Measurements from ENCODE around the gene SLC9A3.

SLC9A3 gene

GRCh38 chr5:476814-477175 lies 47.5 kb downstream of the SLC9A3 start:
- no peak for TF ChIP-seq CTCF (IDR thresholded peaks at IDR 0.05; ENCODE audit: low read length)
- TF ChIP-seq EZH2 (IDR thresholded peaks at IDR 0.05; ENCODE audit: borderline replicate concordance, low read length) = no peak
- Histone ChIP-seq H3K4me2 (ENCODE audit: low read length) (no peak overlapping the region), H3K4me3 (ENCODE audit: low read depth, low read length, poor library complexity, severe bottlenecking) (no peak overlapping the region), H3K27me3 (ENCODE audit: insufficient read depth, low read length) (peaks cover 28% of the 10 kb centered on the region; the same call in 1 of the 2 replicates), H3K9me2 (ENCODE audit: low read depth, low read length) (no peaks in the 10 kb centered on the region), H2AFZ (ENCODE audit: low read length) (no peak overlapping the region), H3K9me3 (ENCODE audit: low read length) (no peaks in the 10 kb centered on the region), H3K4me1 (ENCODE audit: insufficient read depth, low read length, severe bottlenecking) (peaks cover 18% of the 10 kb centered on the region), H3K9ac (ENCODE audit: low read length) (no peak overlapping the region), H3F3A (ENCODE audit: insufficient read depth, low read length) (no peaks in the 10 kb centered on the region), H4K20me1 (ENCODE audit: insufficient read depth, low read length) (no peaks in the 10 kb centered on the region), H3K27ac (ENCODE audit: low read depth, low read length, poor library complexity, severe bottlenecking) (no peak overlapping the region), H3K79me2 (ENCODE audit: insufficient read depth, low read length) (0 out of 2 replicates have a peak, but pooled peaks cover 4% of the 10 kb centered on the region), H3K36me3 (ENCODE audit: insufficient read depth, low read length) (no peaks in the 10 kb centered on the region)

- Histone ChIP-seq H3K4me1 (ENCODE audit: insufficient read depth, low read length, severe bottlenecking) (peaks cover 24% of the 10 kb centered on the region), H3K4me3 (ENCODE audit: low read depth, low read length, poor library complexity, severe bottlenecking) (no peak overlapping the region), H3K79me2 (ENCODE audit: insufficient read depth, low read length) (0 out of 2 replicates have a peak, but pooled peaks cover 4% of the 10 kb centered on the region), H3K36me3 (ENCODE audit: insufficient read depth, low read length) (peaks cover 1% of the 10 kb centered on the region; the same call in 1 of the 2 replicates), H4K20me1 (ENCODE audit: insufficient read depth, low read length) (no peaks in the 10 kb centered on the region), H3K27me3 (ENCODE audit: insufficient read depth, low read length) (peaks cover 28% of the 10 kb centered on the region; the same call in 1 of the 2 replicates), H3K9me3 (ENCODE audit: low read length) (no peaks in the 10 kb centered on the region), H2AFZ (ENCODE audit: low read length) (no peak overlapping the region), H3K9ac (ENCODE audit: low read length) (no peak overlapping the region), H3F3A (ENCODE audit: insufficient read depth, low read length) (no peaks in the 10 kb centered on the region), H3K9me2 (ENCODE audit: low read depth, low read length) (no peaks in the 10 kb centered on the region), H3K27ac (ENCODE audit: low read depth, low read length, poor library complexity, severe bottlenecking) (no peak overlapping the region), H3K4me2 (ENCODE audit: low read length) (no peak overlapping the region)
- TF ChIP-seq CTCF (IDR thresholded peaks at IDR 0.05; ENCODE audit: low read length) (no peak), EZH2 (IDR thresholded peaks at IDR 0.05; ENCODE audit: borderline replicate concordance, low read length) (no peak)
These were observed 48.0 kb downstream of the SLC9A3 start for GRCh38 chr5:476102-476813.

- Histone ChIP-seq H3K79me2 (ENCODE audit: insufficient read depth, low read length) (0 out of 2 replicates have a peak, but pooled peaks cover 4% of the 10 kb centered on the region), H3K27me3 (ENCODE audit: insufficient read depth, low read length) (peaks cover 28% of the 10 kb centered on the region; the same call in 1 of the 2 replicates), H3K27ac (ENCODE audit: low read depth, low read length, poor library complexity, severe bottlenecking) (no peak overlapping the region), H3K4me3 (ENCODE audit: low read depth, low read length, poor library complexity, severe bottlenecking) (no peak overlapping the region), H3K9me2 (ENCODE audit: low read depth, low read length) (no peaks in the 10 kb centered on the region), H3K9ac (ENCODE audit: low read length) (no peak overlapping the region), H2AFZ (ENCODE audit: low read length) (no peak overlapping the region), H3K4me2 (ENCODE audit: low read length) (no peak overlapping the region), H4K20me1 (ENCODE audit: insufficient read depth, low read length) (no peaks in the 10 kb centered on the region), H3K4me1 (ENCODE audit: insufficient read depth, low read length, severe bottlenecking) (peaks cover 29% of the 10 kb centered on the region), H3F3A (ENCODE audit: insufficient read depth, low read length) (no peaks in the 10 kb centered on the region), H3K9me3 (ENCODE audit: low read length) (no peaks in the 10 kb centered on the region), H3K36me3 (ENCODE audit: insufficient read depth, low read length) (peaks cover 7% of the 10 kb centered on the region; the same call in 1 of the 2 replicates)
- TF ChIP-seq EZH2 (IDR thresholded peaks at IDR 0.05; ENCODE audit: borderline replicate concordance, low read length) = no peak
- no peak for TF ChIP-seq CTCF (IDR thresholded peaks at IDR 0.05; ENCODE audit: low read length)
These were observed 48.5 kb downstream of the SLC9A3 start for GRCh38 chr5:475704-476101.
